ENCODE measurements around the gene TMED1. TPM values are rescaled to one million over a fixed set of nuclear protein-coding genes. Genes with fewer than 3 reads are reported as not detected.

TMED1 gene
- total and polyA plus RNA-seq, 9 of the 15 experiments (the other 6 are each of a cell fraction or from before 2014, with no cell fraction given): 0.86 to 30.2 (median 23.5) TPM

DNA sequence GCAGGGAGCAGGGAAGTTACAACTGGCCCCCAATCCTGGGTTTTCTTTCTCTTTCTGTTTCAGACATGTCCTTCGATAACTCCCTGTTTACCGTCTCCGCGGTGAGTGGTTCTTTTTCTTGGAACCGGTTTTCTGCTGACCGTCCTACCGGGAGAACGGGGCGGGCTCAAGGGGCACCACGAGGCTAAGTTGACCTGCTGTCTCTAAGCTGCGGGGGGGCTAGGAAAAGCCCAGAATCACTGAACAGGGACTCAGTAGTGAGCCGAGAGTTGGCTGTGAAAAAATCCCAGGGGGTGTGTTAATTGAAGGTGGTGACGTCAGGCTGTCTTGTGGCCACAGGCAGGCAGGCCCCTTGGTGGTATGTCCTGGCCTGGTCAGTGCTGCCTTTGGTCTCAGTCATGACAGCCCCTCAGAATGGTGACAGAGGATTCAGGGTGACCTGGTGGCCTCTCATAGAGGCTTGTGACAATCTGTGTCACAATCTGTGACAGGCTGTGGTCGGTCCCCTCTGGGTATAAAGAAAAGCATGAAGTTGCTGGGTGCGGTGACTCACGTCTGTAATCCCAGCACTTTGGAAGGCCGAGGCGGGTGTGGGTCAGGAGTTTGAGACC lies 27.2 kb upstream of the TMED1 start:
- BruUV-seq (replicated peaks): no TSS peak
- peak; percentile 48 for FAIRE-seq
- TF ChIP-seq, protein P1, sequence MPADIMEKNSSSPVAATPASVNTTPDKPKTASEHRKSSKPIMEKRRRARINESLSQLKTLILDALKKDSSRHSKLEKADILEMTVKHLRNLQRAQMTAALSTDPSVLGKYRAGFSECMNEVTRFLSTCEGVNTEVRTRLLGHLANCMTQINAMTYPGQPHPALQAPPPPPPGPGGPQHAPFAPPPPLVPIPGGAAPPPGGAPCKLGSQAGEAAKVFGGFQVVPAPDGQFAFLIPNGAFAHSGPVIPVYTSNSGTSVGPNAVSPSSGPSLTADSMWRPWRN (IDR thresholded peaks at IDR 0.05; ENCODE audit: low read depth): 0 out of 2 replicates have a peak, but pooled peaks have one; percentile 12
- TF ChIP-seq POLR2A (conservative IDR thresholded peaks at IDR 0.05) (no peak), ZHX1 (conservative IDR thresholded peaks at IDR 0.05; ENCODE audit: low read length) (no peak), TEAD4 (IDR thresholded peaks at IDR 0.05; ENCODE audit: low read length) (no peak), TEAD4 (CRISPR knock-in tag; IDR thresholded peaks at IDR 0.05; ENCODE audit: borderline replicate concordance) (no peak), RBM25 (IDR thresholded peaks at IDR 0.05; ENCODE audit: low read depth, low read length, severe bottlenecking) (no peak), TEAD1 (CRISPR knock-in tag; IDR thresholded peaks at IDR 0.05) (no peak), ZNF274 (IDR thresholded peaks at IDR 0.05; ENCODE audit: borderline replicate concordance, low read depth, low read length) (no peak)
- TF ChIP-seq, protein P2, sequence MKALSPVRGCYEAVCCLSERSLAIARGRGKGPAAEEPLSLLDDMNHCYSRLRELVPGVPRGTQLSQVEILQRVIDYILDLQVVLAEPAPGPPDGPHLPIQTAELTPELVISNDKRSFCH (CRISPR knock-in tag; IDR thresholded peaks at IDR 0.05): no peak
- TF ChIP-seq, protein P2 (tag; IDR thresholded peaks at IDR 0.05): no peak

More for the DNA sequence above, 27.2 kb upstream of the TMED1 start:
- H2AFZ ChIP-seq (ENCODE audit: low read depth, low read length): peak overlapping the region; percentile 63
- peak overlapping the region; percentile 14 to 79; a peak in 3 of 4 replicates for H3K9ac ChIP-seq (ENCODE audit: insufficient read depth in 1 of 2, low read depth in 2 of 2, low read length in 2 of 2)
- no peaks in the 10 kb centered on the region for H3K9me1 ChIP-seq (ENCODE audit: control insufficient read depth, insufficient read depth, low read length)
- no peaks in the 10 kb centered on the region for H4K20me1 ChIP-seq (replicated peaks; ENCODE audit: control insufficient read depth, insufficient read depth, low read length)
- H3K4me3 ChIP-seq: no peak overlapping the region
- ATAC-seq: peak; percentile 67
- intact Hi-C loops (cut with micrococcal nuclease) (no loop called here), in situ Hi-C loops (cut with MboI) (no loop called here)
- no peaks in the 10 kb centered on the region for H3K36me3 ChIP-seq (ENCODE audit: control insufficient read depth, insufficient read depth, low read length)
- no peaks in the 10 kb centered on the region for H3K79me2 ChIP-seq (ENCODE audit: control insufficient read depth, insufficient read depth, low read length)
- H3K4me1 ChIP-seq (replicated peaks in 1 of 2; ENCODE audit: control insufficient read depth in 2 of 2, insufficient read depth in 2 of 2, low read length in 2 of 2): peaks cover 24 to 31% of the 10 kb centered on the region in 2 experiments; a peak in 4 of 5 replicates
- peak overlapping the region; percentile 46; the same call in 1 of the 3 replicates for H3K27ac ChIP-seq (ENCODE audit: extremely low read depth, low read depth, low read length)
- WGBS (ENCODE audit: insufficient coverage, low coverage, missing lambda C conversion rate): 4% methylated on average over 14 of the region's 18 CpGs
- H3K4me2 ChIP-seq (ENCODE audit: insufficient read depth, low read length): peak overlapping the region; percentile 74
- CTCF ChIA-PET (ENCODE audit: low intra/inter-chr PET ratio): interaction anchor here (0.7 kb wide), 1 partner anchor 10 kb away, joined by 3 read pairs; no protein-coding TSS in a partner anchor
- H3K9me3 ChIP-seq (replicated peaks; ENCODE audit: control insufficient read depth, insufficient read depth, low read depth, low read length): no peaks in the 10 kb centered on the region
- DNase-seq (ENCODE audit: extremely low read depth in 1 of 4, low spot score in 3 of 4): peak; percentile 19 to 68 (median 50)
- POLR2A ChIA-PET: interaction anchor here (0.6 to 3.8 kb wide), 4 partner anchors 20 to 128 kb away, joined by 3 to 20 read pairs (median 4); partner anchors contain the start of gene TMED1
- no peaks in the 10 kb centered on the region for H3K27me3 ChIP-seq (ENCODE audit: control insufficient read depth in 2 of 2, insufficient read depth in 2 of 2, low read length in 2 of 2)

All from K562 (cell line).